ENCODE results near the gene MMP14. TPM values are rescaled to one million over a fixed set of nuclear protein-coding genes. Genes with fewer than 3 reads are reported as not detected.

Gene MMP14
- total and polyA plus RNA-seq, 2 of the 13 experiments (the other 11 are each of a cell fraction or from before 2014, with no cell fraction given), result 5.2 to 9.8 TPM

DNA sequence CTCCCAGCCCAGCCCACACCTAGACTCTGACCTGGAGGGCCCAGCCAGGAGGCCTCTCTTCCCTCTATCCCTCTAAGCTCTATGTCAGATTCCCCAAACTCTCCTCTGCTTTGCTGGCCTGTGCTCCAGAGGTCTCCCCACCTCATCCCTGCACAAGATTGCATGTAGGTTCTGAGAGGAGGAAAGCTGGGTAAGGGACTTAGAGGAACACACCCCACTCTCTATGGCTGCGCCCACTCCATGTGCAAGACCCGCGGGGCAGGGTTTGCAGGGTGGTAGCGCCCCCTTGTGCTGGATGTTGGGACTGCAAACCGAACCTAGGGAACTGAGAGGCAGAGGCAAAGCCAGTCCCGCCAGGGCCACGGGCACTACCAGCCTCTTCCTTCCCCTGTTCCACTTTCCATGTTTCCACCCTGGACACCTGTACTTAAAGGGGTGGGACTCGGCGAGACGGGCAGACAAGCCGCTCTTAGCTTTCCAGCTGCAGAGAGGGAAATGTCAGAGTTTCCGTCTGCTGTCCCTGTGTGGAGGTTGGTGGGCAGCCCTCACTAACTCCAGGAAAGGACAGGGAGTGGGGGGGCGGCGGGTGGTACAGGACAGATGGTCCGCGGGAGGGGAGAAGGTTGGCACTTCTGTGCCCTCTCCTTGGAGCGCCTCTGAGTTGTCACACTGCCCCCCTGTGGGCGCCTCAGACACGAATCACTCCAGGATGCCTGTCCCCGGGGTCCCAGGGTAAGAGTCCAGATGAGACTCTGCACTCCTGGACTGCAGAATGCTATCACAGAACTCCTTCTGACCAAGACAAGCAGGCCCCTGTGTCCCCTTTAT lies 16.8 kb downstream of the MMP14 start (continued):
- TF ChIP-seq ZNF615 (CRISPR knock-in tag; IDR thresholded peaks at IDR 0.05; ENCODE audit: borderline replicate concordance) (no peak), HMGXB3 (CRISPR knock-in tag; IDR thresholded peaks at IDR 0.05; ENCODE audit: borderline replicate concordance) (peak; percentile 62), ZNF670 (CRISPR knock-in tag; IDR thresholded peaks at IDR 0.05; ENCODE audit: borderline replicate concordance) (no peak; the same call in 1 of the 2 replicates), MYC (CRISPR knock-in tag; IDR thresholded peaks at IDR 0.05; ENCODE audit: borderline replicate concordance) (peak; percentile 94; the same call in 1 of the 2 replicates), ZNF605 (CRISPR knock-in tag; IDR thresholded peaks at IDR 0.05) (peak; percentile 90), EHMT2 (IDR thresholded peaks at IDR 0.05; ENCODE audit: borderline replicate concordance, low read depth, low read length) (peak; percentile 91; the same call in 1 of the 2 replicates), KLF16 (CRISPR knock-in tag; IDR thresholded peaks at IDR 0.05) (peak in 1 of 2 experiments; percentile 85; a peak in 2 of 4 replicates), ERF (CRISPR knock-in tag; IDR thresholded peaks at IDR 0.05) (peak; percentile 70; the same call in 1 of the 2 replicates), ZNF704 (CRISPR knock-in tag; IDR thresholded peaks at IDR 0.05; ENCODE audit: borderline replicate concordance) (peak; percentile 87)
- TF ChIP-seq, protein P1, sequence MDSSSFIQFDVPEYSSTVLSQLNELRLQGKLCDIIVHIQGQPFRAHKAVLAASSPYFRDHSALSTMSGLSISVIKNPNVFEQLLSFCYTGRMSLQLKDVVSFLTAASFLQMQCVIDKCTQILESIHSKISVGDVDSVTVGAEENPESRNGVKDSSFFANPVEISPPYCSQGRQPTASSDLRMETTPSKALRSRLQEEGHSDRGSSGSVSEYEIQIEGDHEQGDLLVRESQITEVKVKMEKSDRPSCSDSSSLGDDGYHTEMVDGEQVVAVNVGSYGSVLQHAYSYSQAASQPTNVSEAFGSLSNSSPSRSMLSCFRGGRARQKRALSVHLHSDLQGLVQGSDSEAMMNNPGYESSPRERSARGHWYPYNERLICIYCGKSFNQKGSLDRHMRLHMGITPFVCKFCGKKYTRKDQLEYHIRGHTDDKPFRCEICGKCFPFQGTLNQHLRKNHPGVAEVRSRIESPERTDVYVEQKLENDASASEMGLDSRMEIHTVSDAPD (CRISPR knock-in tag; IDR thresholded peaks at IDR 0.05), result peak; percentile 86
- TF ChIP-seq, protein P2, sequence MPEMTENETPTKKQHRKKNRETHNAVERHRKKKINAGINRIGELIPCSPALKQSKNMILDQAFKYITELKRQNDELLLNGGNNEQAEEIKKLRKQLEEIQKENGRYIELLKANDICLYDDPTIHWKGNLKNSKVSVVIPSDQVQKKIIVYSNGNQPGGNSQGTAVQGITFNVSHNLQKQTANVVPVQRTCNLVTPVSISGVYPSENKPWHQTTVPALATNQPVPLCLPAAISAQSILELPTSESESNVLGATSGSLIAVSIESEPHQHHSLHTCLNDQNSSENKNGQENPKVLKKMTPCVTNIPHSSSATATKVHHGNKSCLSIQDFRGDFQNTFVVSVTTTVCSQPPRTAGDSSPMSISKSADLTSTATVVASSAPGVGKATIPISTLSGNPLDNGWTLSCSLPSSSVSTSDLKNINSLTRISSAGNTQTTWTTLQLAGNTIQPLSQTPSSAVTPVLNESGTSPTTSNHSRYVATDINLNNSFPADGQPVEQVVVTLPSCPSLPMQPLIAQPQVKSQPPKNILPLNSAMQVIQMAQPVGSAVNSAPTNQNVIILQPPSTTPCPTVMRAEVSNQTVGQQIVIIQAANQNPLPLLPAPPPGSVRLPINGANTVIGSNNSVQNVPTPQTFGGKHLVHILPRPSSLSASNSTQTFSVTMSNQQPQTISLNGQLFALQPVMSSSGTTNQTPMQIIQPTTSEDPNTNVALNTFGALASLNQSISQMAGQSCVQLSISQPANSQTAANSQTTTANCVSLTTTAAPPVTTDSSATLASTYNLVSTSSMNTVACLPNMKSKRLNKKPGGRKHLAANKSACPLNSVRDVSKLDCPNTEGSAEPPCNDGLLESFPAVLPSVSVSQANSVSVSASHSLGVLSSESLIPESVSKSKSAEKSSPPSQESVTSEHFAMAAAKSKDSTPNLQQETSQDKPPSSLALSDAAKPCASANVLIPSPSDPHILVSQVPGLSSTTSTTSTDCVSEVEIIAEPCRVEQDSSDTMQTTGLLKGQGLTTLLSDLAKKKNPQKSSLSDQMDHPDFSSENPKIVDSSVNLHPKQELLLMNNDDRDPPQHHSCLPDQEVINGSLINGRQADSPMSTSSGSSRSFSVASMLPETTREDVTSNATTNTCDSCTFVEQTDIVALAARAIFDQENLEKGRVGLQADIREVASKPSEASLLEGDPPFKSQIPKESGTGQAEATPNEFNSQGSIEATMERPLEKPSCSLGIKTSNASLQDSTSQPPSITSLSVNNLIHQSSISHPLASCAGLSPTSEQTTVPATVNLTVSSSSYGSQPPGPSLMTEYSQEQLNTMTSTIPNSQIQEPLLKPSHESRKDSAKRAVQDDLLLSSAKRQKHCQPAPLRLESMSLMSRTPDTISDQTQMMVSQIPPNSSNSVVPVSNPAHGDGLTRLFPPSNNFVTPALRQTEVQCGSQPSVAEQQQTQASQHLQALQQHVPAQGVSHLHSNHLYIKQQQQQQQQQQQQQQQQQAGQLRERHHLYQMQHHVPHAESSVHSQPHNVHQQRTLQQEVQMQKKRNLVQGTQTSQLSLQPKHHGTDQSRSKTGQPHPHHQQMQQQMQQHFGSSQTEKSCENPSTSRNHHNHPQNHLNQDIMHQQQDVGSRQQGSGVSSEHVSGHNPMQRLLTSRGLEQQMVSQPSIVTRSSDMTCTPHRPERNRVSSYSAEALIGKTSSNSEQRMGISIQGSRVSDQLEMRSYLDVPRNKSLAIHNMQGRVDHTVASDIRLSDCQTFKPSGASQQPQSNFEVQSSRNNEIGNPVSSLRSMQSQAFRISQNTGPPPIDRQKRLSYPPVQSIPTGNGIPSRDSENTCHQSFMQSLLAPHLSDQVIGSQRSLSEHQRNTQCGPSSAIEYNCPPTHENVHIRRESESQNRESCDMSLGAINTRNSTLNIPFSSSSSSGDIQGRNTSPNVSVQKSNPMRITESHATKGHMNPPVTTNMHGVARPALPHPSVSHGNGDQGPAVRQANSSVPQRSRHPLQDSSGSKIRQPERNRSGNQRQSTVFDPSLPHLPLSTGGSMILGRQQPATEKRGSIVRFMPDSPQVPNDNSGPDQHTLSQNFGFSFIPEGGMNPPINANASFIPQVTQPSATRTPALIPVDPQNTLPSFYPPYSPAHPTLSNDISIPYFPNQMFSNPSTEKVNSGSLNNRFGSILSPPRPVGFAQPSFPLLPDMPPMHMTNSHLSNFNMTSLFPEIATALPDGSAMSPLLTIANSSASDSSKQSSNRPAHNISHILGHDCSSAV (CRISPR knock-in tag; IDR thresholded peaks at IDR 0.05; ENCODE audit: borderline replicate concordance), result 0 out of 2 replicates have a peak, but pooled peaks have one; percentile 83
